Measurements from ENCODE around the gene ZBTB16. TPM values are rescaled to one million over a fixed set of nuclear protein-coding genes. Genes with fewer than 3 reads are reported as not detected.

The ZBTB16 gene
- polyA plus RNA-seq, 1 experiment: not detected

GRCh38 chr11:114272311-114272710 is 212.8 kb downstream of the ZBTB16 start:
- H3K27ac ChIP-seq (ENCODE audit: low read depth, low read length): no peak overlapping the region
- H3K27me3 ChIP-seq (ENCODE audit: control insufficient read depth, insufficient read depth, low read length): peaks cover 25% of the 10 kb centered on the region
- CTCF ChIA-PET: interaction anchor here (0.6 to 1.1 kb wide), 3 partner anchors 9 to 87 kb away, joined by 3 to 4 read pairs (median 4); no protein-coding TSS in a partner anchor
- no peak overlapping the region for H3K4me3 ChIP-seq (ENCODE audit: low read depth, low read length)
- TF ChIP-seq CTCF (IDR thresholded peaks at IDR 0.05; ENCODE audit: low read depth, low read length): no peak
- no peak for DNase-seq (ENCODE audit: low read depth, low spot score)
- POLR2A ChIA-PET: no interaction called here
- H3K9me3 ChIP-seq (ENCODE audit: control insufficient read depth, insufficient read depth, low read length): no peaks in the 10 kb centered on the region

GRCh38 chr11:114273071-114273470 is 213.6 kb downstream of the ZBTB16 start:
- Histone ChIP-seq H3K27me3 (ENCODE audit: control insufficient read depth, insufficient read depth, low read length) (peaks cover 25% of the 10 kb centered on the region), H3K9me3 (ENCODE audit: control insufficient read depth, insufficient read depth, low read length) (no peaks in the 10 kb centered on the region), H3K4me3 (ENCODE audit: low read depth, low read length) (no peak overlapping the region), H3K27ac (ENCODE audit: low read depth, low read length) (no peak overlapping the region)
- ChIA-PET CTCF (interaction anchor here (1.2 kb wide), 1 partner anchor 12 kb away, joined by 4 read pairs; no protein-coding TSS in a partner anchor), POLR2A (no interaction called here)
- no peak for TF ChIP-seq CTCF (IDR thresholded peaks at IDR 0.05; ENCODE audit: low read depth, low read length)
- no peak for DNase-seq (ENCODE audit: low read depth, low spot score)

- CTCF ChIA-PET: interaction anchor here (1.0 to 1.3 kb wide), 2 partner anchors 13 to 489 kb away, joined by 3 to 8 read pairs; no protein-coding TSS in a partner anchor
Measured at GRCh38 chr11:114273890-114274635, 214.6 kb downstream of the ZBTB16 start.

GRCh38 chr11:114274637-114275036 is 215.1 kb downstream of the ZBTB16 start:
- peaks cover 29% of the 10 kb centered on the region for H3K27me3 ChIP-seq (ENCODE audit: control insufficient read depth, insufficient read depth, low read length)
- H3K9me3 ChIP-seq (ENCODE audit: control insufficient read depth, insufficient read depth, low read length): no peaks in the 10 kb centered on the region
- ChIA-PET POLR2A (no interaction called here), CTCF (interaction anchor here (1.0 to 1.3 kb wide), 2 partner anchors 14 to 488 kb away, joined by 3 to 8 read pairs; no protein-coding TSS in a partner anchor)
- H3K27ac ChIP-seq (ENCODE audit: low read depth, low read length): no peak overlapping the region
- DNase-seq (ENCODE audit: low read depth, low spot score): no peak
- no peak for TF ChIP-seq CTCF (IDR thresholded peaks at IDR 0.05; ENCODE audit: low read depth, low read length)
- no peak overlapping the region for H3K4me3 ChIP-seq (ENCODE audit: low read depth, low read length)

More at GRCh38 chr11:114273890-114274635, 214.6 kb downstream of the ZBTB16 start:
- no peak for TF ChIP-seq CTCF (IDR thresholded peaks at IDR 0.05; ENCODE audit: low read depth, low read length)
- H3K27ac ChIP-seq (ENCODE audit: low read depth, low read length): no peak overlapping the region
- POLR2A ChIA-PET: no interaction called here
- no peak overlapping the region for H3K4me3 ChIP-seq (ENCODE audit: low read depth, low read length)
- no peaks in the 10 kb centered on the region for H3K9me3 ChIP-seq (ENCODE audit: control insufficient read depth, insufficient read depth, low read length)
- DNase-seq (ENCODE audit: low read depth, low spot score): no peak
- H3K27me3 ChIP-seq (ENCODE audit: control insufficient read depth, insufficient read depth, low read length): peaks cover 29% of the 10 kb centered on the region

- POLR2A ChIA-PET: no interaction called here
Measured at GRCh38 chr11:114275280-114275679, 215.8 kb downstream of the ZBTB16 start.

More at GRCh38 chr11:114275280-114275679, 215.8 kb downstream of the ZBTB16 start:
- H3K27ac ChIP-seq (ENCODE audit: low read depth, low read length): no peak overlapping the region
- no peak for TF ChIP-seq CTCF (IDR thresholded peaks at IDR 0.05; ENCODE audit: low read depth, low read length)
- H3K9me3 ChIP-seq (ENCODE audit: control insufficient read depth, insufficient read depth, low read length): no peaks in the 10 kb centered on the region
- no peak overlapping the region for H3K4me3 ChIP-seq (ENCODE audit: low read depth, low read length)
- CTCF ChIA-PET: no interaction called here
- peaks cover 28% of the 10 kb centered on the region for H3K27me3 ChIP-seq (ENCODE audit: control insufficient read depth, insufficient read depth, low read length)
- no peak for DNase-seq (ENCODE audit: low read depth, low spot score)
